Pons (tissue), 1 donor: ENCODE data around the gene NOL4L.
"Not testable (repeated sequence)": the region's sequence is repeated elsewhere in the genome, so short reads cannot be mapped to it uniquely, and the experiment has no call there.

Source experiments
- DNase-seq: peaks from one replicate; pipeline ENCODE4 v3.0.0-alpha.2; 2016; ENCODE audit warnings: low spot score

Gene NOL4L

DNA sequence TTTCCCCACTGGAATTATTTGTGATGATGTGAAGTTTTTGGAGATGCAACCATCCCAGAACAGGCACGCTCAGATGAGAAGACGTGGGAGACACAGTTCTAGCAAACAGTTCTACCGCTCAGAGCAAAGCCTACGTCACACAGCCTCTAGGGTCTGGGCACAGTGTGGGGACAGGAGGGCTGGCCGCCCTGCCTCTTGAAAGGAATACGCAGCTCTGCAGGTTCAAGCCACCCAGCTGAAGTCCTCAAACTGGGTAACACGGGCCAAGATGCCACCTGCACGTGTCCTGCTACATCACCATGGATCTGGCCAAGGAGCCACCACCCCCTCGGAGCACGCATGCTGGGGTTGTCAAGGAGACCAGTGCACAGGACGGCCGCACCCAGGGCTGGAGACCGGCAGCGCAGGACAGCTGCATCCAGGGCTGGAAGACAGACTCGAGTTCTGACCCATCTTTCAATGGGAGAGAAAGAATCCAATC is 75.0 kb downstream of the NOL4L start:
- DNase-seq = no peak

DNA sequence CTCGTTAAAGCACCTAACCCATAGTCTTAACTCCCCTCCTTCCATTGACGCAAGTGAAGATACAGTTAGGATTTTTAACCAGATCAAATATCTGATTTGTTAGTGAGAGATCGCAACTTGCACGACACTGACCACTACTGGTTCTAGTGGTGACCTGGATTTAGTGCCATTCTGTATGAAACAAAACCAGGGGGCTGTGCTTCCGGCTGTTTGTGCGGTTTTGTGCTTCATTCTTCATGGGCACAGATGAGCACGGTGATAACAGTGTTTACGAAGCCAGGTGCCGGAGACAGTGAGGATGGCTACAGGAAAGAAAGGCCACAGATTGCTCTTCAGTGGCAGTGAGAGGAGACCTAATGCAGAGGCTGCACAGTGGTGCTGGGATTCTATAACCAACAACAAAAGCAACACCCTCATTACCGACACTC is 75.5 kb downstream of the NOL4L start:
- peak; percentile 43 for DNase-seq

DNA sequence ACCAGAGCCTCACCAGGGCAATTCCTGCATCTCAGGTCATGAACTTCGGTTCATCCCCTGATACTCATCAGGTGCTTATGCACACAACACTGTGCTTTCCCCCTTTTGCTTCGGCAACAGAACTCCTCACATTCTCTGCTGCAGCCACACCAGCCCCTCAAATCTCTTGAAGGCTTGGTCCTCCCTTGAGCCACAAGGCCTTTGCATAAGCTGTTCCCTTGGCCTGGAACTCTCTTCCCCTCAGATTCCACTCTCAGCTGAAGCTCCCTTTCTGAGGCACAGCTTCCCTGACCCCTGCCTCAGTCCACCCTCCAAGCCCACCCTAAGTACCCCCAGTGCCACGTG is 76.4 kb downstream of the NOL4L start:
- no peak for DNase-seq

DNA sequence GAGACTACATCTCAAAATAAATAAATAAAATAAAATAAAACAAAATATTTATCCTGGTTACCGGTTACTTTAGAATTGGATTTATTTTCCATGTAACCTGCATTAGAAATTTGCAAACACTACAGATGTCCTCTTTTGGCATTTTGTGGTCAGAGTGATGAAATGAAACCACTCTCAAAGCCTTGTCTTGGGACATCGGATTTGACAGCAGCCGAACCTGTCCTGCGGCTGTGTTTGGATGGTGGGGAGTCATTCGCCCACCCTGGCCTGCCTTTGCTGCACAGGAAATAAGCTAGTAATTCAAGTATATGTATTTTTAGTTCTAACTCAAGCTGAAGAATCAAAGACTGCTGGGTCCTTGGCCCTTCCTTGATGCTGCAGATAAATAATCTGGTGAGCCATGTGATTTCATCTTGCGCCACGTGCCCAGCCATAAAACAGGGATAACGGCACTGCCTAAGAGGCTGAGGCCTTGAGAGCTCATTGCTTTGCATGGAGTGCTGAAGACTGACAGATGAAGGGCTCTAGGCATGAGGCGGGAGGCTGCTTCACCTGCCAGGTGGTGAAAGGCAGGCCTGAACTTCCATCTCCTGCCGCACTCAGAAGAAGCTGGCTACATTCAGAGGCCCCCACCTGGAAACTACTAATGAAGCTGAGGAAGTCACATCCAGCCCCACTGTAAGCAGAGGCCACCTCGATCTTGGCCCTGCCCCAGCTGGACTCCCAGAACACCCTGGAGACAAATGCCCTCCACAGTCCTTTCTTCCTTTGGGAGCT is 76.9 kb downstream of the NOL4L start:
- DNase-seq = no peak

DNA sequence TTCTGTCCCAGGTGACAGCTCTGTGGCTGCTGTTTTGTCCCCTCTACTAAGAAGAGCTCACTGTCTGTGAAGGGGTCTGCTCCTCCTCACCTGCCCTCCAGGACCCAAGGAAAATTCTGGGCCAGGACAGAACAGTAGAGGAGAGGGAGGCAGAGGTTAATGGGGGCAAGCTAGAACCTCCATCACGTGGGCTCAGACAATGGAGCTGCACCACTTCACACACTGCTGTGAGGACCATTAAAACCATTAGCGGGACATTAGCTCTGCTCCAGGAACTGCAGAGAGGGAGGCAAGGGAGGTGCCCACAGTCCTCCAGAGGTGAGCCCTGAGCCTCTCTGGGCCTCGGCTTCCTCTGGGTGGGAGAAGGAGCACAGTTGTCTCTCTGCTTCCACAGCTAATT is 78.4 kb downstream of the NOL4L start:
- no peak for DNase-seq

DNA sequence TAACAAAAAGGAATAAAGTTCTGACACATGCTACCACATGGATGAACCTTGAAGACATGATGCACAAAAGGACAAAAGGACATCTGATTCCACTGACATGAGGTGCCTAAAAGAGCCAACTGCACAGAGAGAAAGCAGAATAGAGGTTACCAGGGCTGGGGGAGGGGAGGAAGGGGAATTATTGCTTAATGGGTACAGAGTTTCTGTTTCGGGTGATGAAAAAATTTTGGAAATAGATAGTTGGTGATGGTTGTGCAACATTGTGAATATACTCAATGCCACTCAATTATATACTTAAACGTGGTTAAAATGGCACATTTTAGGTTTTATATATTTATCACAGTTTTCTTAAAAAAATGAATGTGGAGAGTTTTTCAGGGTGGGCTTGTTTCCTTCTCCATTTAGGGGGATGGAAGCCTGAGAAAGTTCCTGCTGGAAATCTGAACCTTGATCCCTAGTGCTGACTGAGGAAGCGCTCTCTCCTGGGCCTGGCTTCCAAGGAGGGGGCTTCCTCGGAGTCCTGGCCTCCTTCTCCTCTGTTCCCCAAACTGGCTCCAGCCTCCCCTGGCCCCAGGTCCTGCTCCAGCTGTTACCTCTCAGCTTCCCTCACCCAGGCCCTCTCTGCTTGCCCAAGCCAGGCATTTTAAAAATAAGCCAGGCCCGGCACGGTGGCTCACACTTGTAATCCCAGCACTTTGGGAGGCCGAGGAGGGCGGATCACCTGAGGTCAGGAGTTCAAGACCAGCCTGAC is 79.2 kb downstream of the NOL4L start:
- DNase-seq = no peak

DNA sequence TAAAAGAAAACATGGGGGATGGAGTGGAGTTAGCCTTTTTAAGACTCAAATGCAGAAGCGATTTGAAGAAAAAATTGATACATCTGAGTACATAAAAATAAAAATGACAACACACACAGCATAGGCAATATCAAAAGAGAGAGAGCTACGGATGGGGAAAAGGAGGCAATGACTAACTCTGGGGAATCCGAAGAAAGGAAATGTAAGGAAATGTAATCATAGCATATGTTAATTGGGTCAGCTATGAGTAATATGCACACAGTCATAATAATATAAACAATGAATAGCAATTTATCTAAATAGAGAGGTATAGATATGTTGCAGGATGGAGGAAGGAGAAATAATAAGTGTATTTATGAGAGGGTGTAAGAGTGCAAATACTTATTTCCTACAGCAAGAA is 83.4 kb downstream of the NOL4L start:
- DNase-seq = no peak

DNA sequence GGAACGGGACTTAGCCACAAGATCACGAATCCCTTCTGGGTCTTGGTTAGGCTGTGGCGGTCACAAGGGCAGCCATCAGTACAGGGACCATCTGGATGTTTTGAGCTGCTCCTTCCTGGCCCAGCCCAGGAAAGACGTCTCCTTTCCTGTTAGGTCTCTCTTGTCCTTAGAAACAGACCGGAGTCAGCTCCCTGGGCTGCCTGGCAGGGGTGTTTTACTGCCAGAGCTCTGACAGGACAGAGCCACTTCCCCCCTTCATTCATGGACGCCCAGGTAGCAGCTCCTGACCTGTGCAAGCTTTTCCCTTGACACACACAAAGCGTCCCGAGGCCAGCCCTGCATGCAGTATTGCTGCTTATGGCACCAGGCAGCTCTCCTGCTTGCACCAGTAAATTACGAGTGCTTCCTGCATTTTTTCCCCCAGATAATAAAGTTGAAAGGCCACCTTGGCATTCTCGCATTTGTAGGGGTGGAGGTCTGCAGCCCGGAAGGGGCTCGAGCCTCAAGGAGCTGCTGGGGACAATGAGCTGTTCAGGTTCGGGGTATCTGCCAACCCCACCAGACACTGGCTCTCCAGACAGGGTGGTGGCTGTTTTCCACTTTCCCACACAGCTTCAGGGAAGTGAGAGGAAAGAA is 87.4 kb downstream of the NOL4L start:
- DNase-seq = no peak

DNA sequence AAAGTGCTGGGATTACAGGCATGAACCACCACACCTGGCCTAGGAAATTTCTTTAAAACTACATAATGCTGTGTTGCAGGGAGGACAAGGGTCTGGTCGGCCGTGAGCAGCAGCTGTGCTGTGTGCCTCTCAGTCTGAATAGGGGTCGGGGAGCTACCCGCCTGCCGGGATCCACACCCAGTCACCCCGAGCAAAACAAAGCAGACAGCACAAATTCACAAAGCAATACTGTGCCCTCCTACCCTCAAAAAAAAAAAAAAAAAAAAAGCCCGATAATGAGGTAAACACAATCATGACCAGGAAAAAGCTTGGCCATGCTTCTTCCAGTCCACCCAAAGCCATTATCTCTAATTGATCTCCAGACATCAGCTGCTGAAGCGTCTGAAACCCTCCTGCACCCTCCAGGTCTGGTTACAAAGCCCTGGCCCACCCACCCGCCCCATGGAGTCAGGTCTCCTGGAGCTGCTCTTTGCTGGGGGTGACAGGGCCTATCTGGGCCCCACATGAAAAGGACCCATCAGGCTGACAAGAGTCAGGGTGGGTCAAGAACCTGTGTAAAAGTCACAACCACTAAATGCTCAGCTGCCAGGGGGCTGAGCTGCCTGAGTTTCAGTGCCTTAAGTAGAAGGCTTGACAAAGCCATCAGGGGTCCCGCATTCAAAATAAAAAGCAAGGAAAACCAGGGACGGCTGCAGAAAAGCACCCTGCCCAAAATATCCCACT is 88.2 kb downstream of the NOL4L start:
- no peak for DNase-seq

DNA sequence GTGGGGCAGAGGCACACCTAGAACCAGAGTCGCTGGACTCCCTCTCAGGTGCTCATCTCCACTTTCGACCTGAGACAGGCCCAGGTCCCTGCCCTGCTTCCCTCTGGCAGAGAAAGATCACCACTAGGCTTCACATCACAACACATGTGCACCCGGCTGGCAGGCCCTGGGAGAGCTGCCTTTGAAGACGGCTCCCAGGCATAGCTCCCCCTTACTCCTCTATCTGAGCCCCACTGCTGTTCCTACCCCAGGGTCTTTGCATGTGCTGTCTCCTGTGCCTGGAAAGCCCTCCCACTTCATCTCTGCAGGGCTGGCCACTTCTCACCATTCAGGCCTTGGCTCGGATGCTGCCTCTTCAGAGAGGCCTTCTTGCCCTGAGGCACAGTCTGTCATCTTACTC is 89.2 kb downstream of the NOL4L start:
- no peak for DNase-seq

DNA sequence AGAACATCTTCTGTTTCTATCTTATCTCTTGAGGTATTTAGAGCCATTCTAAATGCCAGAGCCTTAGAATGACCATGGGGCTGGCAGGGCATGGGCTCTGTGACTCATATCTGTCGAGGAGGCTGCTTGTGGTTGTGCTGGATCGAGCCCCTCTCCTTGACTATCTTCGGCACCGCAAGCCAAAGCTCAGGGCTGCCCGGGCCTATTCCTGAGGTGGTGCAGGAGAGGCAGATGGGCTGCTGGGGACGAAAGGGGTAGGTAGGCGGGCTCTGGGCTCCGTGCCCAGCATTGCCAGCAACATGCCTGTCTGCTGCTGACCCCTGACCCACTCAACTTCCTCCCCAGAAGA is 89.9 kb downstream of the NOL4L start:
- DNase-seq = no peak

DNA sequence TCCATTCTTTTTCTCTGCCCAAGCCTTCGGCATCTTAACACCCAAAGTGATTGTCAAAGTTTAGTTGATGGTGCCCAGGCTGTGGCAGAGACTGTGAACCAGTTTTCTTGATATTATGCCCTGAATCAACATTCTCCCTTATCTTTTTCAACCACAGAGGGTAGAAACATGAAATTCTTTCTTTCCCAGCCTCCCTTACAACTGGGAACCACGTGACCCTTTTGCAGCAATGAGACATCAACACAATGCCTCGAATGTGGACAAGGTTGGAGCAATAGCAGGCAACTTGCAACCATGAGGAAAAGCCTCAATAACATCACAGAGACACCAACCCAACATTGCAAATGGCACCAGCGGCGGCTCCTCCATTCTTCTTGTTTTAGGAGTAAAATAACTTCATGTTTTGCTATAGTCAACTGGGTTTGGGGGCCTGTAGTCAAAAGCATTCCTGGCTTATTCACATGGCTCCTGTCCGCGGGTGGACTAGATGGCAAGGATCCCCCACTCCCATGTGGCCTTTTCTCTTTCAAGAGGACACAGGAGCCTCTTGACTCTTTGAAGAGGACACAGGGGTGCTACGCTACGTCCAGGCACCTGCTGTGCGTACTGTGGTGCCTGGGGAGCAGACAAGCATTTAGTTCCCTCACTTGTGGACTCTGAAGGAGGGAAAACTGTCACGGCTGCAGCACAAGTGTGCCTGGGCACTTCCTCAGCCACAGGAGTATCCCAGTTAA is 90.5 kb downstream of the NOL4L start:
- DNase-seq = no peak

DNA sequence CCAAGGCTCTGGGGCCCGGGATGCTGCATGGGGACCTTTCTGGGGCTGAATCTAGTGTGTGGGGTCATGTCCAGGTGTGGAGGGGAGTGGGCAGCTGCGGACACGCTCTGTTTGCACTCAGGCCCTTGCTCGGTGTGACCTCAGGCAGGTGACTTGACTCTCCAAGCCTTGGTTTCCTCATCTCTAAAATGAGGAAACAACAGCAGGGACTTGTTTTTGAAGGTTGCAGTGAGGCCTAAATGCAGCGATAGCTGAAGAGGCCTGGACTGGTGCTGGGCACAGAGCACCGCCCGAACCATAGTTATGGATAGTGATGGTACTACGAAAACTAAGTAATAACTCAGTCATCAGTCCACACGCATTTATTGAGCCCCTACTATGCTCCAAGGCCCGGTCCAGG is 91.8 kb downstream of the NOL4L start:
- DNase-seq = no peak

DNA sequence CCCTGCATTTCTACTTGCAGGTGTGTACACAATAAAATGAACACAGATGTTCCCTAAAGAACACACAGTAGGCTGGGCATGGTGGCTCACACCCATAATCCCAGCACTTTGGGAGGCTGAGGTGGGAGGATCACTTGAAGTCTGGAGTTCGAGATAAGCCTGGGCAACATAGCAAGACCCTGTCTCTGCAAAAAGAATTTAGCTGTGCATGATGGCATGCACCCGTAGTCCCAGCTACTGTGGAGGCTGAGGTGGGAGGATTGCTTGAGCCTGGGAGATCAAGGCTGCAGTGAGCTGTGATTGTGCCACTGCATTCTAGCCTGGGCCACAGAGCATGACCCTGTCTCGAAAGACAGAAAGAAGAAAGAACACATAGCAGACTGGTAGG is 93.4 kb downstream of the NOL4L start:
- DNase-seq = not testable (repeated sequence)

DNA sequence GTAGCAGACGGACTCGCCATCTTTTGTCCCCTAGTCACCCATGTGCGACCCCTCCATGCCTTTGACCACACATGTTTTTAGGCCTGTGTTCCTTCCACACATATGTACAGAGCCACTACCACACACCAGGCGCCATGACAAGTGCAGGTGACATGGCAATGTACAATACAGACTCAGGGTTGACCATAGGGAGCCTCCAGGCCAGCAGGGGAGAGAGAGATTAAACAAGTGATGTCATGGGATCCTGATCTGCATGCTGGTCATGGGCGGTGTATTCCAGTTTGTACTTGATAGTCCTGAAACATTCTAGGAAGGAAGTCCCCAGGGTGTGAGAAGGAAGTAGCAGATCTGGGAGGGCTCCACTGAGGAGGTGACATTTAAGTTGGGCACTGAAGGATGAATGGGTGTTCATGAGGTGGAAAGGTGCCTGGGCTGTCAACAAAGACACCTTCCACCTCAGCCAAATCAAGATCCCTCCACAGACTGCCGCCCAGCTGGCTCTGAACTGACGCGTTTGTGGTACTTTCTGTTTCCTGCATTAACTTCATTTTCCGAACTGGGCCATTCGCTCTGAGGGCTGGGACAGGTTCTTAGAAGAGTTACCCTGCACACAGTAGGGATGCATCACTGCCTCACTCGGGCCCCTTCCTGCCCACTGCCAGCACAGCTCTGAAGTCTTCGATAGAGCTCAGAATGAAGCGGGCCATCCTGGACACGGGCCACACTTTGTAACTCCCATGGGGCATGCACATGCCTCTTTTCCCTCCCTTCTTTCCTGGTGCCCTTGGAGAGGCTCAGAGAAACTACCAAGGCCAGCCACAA is 94.0 kb downstream of the NOL4L start:
- DNase-seq = no peak

DNA sequence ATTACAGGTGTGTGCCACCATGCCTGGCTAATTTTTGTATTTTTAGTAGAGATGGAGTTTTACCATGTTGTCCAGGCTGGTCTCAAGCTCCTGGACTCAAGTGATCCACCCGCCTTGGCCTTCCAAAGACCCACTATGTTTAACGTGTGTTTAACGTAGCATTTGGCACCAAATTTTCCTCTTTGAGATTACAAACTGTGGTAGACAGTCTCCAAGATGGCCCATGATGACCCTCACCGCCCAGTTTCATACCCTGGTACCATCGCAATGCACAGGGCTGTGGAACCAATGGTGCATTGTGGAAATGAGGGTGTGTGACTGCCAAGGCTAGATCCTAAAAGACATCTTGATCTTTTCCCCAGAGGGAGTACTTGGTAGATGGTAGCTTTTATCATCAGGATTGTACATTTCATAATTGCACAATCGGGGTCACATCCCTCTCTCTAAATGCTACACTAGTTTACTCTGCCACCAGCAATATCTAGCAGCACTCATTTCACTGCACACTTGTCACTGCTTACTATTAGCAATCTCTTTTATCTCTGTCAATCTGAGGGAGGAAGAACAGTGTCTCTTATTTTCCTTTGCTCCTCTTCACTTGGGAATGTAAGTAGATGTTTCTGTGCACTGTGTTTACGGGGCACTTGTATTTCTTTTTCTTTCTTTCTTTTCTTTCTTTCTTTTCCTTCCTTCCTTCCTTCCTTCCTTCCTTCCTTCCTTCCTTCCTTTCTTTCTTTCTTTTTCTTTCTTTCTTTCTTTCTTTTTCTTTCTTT is 96.9 kb downstream of the NOL4L start:
- no peak for DNase-seq

DNA sequence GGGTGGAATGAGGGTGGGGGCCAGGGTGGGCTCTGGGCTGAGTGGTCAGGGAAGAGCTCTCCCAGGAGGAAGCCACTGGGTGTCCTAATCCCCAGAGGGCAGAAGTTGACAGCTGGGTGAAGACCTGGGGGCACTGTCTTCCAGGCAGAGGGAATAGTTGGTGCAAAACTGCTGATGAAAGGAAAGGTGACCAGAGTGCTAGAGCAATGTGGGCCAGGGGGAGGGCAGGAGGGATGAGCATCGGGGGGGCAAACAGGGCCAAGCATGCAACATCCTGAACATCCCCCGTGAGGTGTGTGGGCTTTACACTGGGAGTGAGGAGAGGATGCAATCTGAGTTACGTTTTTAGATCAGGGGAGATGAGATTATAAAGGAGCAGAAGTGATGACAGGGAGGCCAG is 97.8 kb downstream of the NOL4L start:
- DNase-seq = no peak

DNA sequence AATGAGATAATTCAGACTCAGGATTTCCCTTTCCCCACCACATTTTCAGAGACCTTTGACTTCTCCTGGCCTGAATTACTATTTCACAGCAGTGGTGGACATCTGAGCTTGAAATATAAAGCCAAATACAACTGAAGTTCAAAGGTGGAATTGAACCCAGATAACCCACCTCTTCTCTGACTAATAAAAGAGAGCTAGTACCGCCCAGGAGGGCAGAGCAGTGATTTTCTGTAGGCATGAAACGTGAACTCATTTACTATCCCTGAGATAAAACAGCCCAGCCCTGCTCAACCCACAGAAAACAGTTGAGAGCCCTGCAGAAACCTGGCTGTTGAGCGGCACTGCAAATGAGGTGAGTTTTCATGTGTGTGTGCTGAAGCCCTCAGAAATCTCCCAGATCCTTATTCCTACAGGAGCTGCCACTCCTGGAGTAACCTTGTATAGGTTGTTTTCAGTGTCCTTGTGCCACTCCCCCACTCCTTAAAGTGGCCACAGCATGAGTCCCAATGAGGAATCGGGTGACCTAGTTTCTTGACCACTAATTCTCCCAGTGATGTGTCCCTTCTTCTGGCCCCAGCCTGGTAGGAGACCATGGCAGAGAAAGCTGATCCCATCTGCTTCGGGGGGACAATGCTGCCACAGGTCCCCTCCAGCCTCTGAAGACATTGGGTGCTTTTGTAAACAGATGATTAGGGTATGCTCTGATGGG is 99.2 kb downstream of the NOL4L start:
- DNase-seq = no peak

DNA sequence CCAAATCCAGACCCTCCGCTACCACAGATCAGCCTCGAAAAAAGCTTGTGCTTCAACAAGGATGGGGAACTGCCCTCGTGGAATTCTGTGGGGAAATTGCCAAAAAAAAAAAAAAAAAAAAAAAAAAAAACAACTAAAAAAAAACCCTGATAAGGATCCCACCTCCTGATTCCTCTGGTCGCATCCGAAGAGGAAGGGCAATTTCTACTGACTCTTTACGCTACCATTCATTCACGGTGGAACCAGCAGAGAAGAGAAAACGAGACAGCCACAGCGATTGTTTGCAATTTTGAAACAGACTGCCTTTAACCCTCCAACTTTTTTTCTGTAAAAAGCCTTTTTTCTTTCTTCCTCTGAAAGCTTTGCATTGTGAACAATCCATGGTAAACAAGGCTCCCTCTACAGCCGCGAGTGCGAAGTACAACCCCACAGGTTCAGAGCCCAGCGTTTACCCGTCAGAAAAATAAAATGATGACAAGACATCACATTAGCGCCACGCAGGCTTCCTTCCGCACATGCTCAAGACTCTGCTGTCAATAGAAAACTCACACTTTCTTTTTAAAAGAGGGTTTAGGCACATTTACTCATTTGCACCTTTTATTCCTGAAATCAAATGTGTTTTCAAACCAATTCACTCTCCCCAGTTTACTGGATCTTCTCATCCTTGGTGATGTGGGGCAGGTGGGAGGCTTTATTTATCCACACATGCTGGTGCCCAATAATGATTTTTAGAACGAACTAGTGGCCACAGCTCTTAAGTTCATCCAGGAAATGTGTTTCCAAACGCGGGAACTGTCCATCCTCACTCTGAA is 100.0 kb downstream of the NOL4L start:
- DNase-seq = peak; percentile 98
